ENCODE measurements around the gene PRPF6. TPM values are rescaled to one million over a fixed set of nuclear protein-coding genes. Genes with fewer than 3 reads are reported as not detected.

The PRPF6 gene
- total RNA-seq, 1 donor from 2014 or later, result 46.8 TPM

DNA sequence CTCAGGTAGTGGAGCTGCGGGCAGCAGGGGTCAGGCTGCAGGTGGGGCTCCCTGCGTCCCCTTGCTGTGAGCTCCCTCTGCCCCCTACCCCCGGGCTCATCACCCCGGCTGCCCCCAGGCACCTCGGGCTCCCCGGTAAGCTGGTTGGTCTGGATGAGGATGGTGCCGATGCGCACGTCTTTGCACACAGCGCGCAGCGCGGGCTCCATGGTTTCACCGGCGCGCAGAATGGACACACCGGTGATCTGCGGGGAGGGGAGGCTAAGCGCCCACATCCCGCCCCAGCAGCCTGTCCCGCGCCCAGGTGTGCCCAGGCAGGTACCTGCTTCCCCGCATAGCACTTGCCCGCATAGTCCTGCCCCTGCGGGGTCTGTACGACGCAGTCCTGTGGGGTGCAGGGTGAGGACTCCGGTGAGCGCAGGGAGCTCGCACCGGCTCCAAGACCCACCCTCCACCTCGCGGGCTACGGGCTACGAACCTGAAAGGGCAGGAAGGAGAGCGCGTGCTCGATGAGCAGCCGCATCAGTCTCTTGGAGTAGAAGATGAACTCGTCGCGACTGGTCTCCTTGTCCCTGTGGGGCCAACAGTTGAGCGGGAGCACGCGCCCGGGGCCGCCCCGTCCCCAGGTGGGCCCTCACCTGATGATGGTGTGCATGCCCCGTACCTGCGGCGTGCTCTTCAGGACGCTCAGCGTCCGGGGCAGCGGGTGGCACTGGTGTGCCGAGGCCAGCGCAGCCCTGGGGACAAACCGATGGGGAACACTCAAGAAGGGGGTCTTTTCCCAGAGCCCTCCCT lies 40.3 kb upstream of the PRPF6 start:
- intact Hi-C loops (cut with micrococcal nuclease), result no loop called here
- Histone ChIP-seq H3K9me3 (replicated peaks) (no peaks in the 10 kb centered on the region), H3K27ac (replicated peaks) (peak overlapping the region; percentile 79), H3K4me3 (no peak overlapping the region), H3K27me3 (ENCODE audit: low read depth) (no peaks in the 10 kb centered on the region), H3K4me1 (peaks cover 35% of the 10 kb centered on the region), H3K36me3 (peaks cover 77% of the 10 kb centered on the region)
- TF ChIP-seq, protein P1, sequence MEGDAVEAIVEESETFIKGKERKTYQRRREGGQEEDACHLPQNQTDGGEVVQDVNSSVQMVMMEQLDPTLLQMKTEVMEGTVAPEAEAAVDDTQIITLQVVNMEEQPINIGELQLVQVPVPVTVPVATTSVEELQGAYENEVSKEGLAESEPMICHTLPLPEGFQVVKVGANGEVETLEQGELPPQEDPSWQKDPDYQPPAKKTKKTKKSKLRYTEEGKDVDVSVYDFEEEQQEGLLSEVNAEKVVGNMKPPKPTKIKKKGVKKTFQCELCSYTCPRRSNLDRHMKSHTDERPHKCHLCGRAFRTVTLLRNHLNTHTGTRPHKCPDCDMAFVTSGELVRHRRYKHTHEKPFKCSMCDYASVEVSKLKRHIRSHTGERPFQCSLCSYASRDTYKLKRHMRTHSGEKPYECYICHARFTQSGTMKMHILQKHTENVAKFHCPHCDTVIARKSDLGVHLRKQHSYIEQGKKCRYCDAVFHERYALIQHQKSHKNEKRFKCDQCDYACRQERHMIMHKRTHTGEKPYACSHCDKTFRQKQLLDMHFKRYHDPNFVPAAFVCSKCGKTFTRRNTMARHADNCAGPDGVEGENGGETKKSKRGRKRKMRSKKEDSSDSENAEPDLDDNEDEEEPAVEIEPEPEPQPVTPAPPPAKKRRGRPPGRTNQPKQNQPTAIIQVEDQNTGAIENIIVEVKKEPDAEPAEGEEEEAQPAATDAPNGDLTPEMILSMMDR (IDR thresholded peaks at IDR 0.05; ENCODE audit: borderline replicate concordance), result no peak
- peak; percentile 15 for DNase-seq

DNA sequence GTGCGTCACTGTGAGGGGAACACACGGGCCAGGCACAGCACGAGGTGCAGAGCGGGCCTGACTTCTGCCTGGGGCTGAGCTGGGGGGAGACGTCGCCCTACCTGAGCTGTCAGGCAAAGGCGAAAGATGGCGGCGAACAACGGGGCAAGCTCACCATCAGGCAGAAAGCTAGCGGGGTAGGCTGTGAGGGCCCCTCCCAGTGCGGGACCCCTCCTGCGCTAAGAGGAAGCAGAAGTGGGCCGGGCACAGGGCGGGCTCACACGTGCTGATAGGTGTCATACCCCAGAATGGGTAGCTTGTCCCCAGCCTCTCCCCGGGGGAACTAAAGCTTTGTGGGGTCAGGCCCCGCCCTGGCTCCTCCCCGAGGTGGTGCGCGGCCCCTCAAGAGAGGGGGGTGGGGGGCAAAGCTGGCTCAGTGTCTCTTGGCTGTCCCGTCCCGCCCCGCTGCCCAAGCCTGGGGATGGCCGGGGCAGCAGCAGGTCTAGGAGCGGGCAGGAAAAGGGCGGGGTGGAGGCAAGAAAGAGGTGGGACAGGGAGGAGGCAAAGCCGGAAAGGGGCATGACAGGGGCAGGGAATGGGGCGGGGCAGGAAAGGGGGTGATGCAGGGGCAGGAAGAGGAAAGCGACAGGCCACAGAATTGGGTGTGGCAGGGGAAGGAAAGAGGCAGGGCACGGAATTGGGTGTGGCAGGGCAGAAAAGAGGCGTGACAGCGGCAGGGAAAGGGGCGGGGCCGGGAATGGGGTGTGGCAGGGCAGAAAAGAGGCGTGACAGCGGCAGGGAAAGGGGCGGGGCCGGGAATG lies 39.5 kb upstream of the PRPF6 start:
- DNase-seq, result peak; percentile 61
- Histone ChIP-seq H3K36me3 (peaks cover 81% of the 10 kb centered on the region), H3K27ac (replicated peaks) (peak overlapping the region; percentile 79), H3K4me3 (no peak overlapping the region), H3K9me3 (replicated peaks) (no peaks in the 10 kb centered on the region), H3K4me1 (peaks cover 44% of the 10 kb centered on the region), H3K27me3 (ENCODE audit: low read depth) (no peaks in the 10 kb centered on the region)
- intact Hi-C loops (cut with micrococcal nuclease), result no loop called here
- TF ChIP-seq, protein P1 (IDR thresholded peaks at IDR 0.05; ENCODE audit: borderline replicate concordance), result no peak

DNA sequence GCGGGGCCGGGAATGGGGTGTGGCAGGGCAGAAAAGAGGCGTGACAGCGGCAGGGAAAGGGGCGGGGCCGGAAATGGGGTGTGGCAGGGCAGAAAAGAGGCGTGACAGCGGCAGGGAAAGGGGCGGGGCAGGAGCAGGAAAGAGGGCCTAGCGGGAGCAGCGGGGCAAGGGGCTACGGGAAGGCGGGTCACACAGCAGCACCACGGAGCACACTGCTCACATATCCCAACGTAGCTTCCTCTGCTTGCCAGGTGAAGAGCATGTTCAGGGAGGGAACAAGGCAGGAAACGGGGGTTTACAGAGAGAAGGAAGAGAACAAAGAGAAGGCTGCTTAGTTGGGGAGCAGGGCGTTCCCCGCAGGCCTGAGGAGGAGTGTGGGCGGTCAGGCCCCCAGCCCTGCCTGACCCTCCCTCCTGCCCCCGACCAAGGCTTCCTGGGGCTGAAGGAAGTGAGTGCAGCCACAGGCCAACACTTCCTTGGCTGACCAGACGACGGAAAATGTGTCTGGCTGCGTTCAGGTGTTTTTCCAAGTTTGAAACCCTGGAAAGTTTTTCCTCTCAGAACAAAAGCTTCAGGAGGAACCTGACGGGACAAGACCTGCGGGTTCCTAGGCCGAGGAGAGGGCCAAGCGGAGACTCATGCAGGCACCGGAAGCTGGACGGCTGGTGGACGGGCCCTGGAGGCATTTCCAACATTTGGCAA lies 38.5 kb upstream of the PRPF6 start:
- peak; percentile 43 for DNase-seq
- intact Hi-C loops (cut with micrococcal nuclease), result no loop called here
- H3K9me3 ChIP-seq (replicated peaks), result no peaks in the 10 kb centered on the region
- H3K27ac ChIP-seq (replicated peaks), result peak overlapping the region; percentile 84
- H3K4me1 ChIP-seq, result peaks cover 53% of the 10 kb centered on the region
- no peak overlapping the region for H3K4me3 ChIP-seq
- peaks cover 80% of the 10 kb centered on the region for H3K36me3 ChIP-seq
- H3K27me3 ChIP-seq (ENCODE audit: low read depth), result no peaks in the 10 kb centered on the region
- TF ChIP-seq, protein P1 (IDR thresholded peaks at IDR 0.05; ENCODE audit: borderline replicate concordance), result no peak

DNA sequence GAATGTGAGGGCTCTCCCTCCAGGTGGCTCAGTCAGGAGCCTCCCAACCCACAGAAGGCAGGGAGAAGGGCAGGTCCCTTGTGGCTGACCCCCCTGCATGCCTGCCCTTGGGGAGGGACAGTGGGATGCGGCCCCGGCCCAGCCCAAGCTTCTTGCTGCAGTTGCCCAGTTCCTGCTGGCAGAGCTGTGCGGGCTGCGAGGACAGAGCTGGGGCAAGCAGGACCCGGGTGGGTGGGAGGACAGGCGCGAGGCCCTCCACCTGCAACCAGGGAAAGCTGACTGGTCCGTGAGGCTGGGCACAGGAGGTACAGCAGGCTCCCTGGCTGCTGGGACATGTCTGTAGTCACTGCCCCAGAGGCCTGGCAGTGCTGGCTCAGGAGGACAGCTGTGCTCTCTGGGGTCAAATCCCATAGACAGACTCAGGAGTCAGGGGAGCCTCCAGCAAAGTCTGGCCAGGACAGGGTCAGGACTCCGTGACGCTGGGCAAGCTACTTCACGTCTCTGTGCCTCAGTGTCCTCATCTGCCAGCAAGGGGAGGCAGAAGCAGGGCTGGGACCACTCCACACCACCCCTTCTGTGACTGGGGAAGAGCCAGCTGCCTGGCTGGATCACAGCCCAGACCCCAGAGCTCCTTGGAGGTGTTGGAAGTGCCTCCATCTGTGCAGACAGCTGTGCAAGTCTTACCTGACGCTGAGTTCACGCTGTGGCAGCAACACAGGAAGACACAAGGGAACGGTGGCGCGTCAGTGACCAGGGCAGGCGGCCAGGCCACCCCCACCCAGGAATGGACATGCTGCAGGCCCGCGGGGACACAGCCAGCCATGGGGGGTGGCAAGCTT lies 37.7 kb upstream of the PRPF6 start:
- Histone ChIP-seq H3K27me3 (ENCODE audit: low read depth) (no peaks in the 10 kb centered on the region), H3K9me3 (replicated peaks) (no peaks in the 10 kb centered on the region), H3K4me3 (no peak overlapping the region), H3K4me1 (peaks cover 61% of the 10 kb centered on the region), H3K36me3 (peaks cover 72% of the 10 kb centered on the region), H3K27ac (replicated peaks) (peak overlapping the region; percentile 84)
- TF ChIP-seq, protein P1 (IDR thresholded peaks at IDR 0.05; ENCODE audit: borderline replicate concordance), result no peak
- intact Hi-C loops (cut with micrococcal nuclease), result no loop called here
- DNase-seq, result no peak

DNA sequence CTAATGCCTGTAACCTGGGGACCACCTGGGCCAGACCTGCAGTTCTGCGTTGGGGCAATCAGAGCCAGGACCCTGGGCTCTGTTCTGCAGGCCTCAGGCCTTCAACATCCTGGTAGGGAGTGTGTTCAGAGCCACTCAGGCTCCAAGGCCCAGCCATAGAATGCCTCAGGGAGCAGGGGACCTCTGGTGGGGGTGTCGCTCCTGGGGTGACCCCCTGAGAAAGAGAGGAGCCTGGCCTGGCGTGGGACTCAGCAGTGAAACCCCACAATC lies 37.2 kb upstream of the PRPF6 start:
- H3K4me1 ChIP-seq, result peaks cover 66% of the 10 kb centered on the region
- no peaks in the 10 kb centered on the region for H3K9me3 ChIP-seq (replicated peaks)
- intact Hi-C loops (cut with micrococcal nuclease), result no loop called here
- TF ChIP-seq, protein P1 (IDR thresholded peaks at IDR 0.05; ENCODE audit: borderline replicate concordance), result no peak
- no peaks in the 10 kb centered on the region for H3K27me3 ChIP-seq (ENCODE audit: low read depth)
- no peak for DNase-seq
- H3K27ac ChIP-seq (replicated peaks), result peak overlapping the region; percentile 84
- no peak overlapping the region for H3K4me3 ChIP-seq
- peaks cover 66% of the 10 kb centered on the region for H3K36me3 ChIP-seq

All from left ventricle myocardium inferior (tissue), 1 donor.